HG02610 (cell line): ENCODE data around the gene BICD1.
"Not testable (repeated sequence)": the region's sequence is repeated elsewhere in the genome, so short reads cannot be mapped to it uniquely, and the experiment has no call there.

Experiments
- ATAC-seq: cut with Tn5 transposase; IDR thresholded peaks from one replicate; pipeline ENCODE4 v1.9.1; 2021; ENCODE audit warnings: mild to moderate bottlenecking, moderate library complexity; ENCODE audit not compliant: unreplicated experiment

BICD1 gene

DNA sequence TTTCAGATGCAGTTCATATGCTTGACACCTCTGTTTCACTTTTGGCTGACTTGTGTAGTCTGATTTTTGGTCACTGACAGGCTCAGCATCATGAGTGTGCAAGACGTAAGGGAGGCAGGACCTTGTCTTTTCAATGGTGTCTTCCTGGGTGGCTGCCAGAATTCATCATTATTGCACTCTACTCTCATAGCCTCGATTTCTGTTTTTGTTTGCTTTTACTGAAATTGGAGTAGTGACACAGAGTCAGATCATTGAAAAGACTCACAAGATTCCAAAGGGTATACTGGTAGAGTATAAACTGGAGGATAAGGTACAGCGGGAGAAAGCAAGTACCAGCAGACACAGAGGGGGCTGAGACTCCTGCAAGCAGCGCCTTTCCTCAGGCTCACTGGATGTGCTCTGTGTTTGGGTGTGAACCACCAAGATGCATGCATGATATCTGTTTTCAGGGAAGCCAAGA lies 166.4 kb downstream of the BICD1 start:
- peak; percentile 69 for ATAC-seq

DNA sequence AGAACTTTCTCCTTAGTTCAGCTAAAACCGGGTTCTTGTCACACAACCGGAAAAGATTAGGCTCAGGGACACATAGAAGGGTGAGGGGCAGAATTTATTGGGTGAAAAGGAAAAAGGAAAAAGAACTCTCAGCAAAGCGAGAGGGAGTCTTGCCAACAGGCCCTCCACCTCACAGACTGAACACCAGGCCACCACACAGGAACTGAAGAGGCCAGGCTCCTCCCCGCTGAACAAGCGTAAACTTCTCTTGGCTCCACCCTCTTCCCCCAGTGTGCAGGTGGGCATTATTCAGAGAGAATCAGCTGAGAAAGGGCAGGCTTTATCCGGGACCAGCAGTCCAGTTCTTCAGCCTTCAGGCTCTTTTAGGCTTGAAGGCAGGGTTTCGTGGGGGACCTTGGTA lies 167.1 kb downstream of the BICD1 start:
- ATAC-seq = peak; percentile 88

DNA sequence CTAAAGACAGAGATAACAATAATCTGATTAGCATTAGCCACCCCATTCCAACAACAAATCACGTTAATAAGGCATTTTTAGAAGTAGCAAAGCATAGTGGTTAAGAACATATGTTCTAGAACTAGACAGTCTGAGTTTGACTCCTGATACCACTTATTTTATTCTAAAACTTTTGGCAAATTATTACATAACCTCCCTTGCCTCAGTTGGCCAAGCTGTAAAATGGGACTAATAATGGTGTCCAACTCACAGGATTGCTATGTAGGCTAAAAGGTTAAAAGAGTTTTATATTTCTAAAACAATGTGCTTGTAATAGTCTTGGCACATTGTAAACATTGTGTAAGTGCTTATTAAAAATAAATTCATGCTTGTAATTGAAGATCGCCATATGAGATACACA lies 168.0 kb downstream of the BICD1 start:
- ATAC-seq = no peak

DNA sequence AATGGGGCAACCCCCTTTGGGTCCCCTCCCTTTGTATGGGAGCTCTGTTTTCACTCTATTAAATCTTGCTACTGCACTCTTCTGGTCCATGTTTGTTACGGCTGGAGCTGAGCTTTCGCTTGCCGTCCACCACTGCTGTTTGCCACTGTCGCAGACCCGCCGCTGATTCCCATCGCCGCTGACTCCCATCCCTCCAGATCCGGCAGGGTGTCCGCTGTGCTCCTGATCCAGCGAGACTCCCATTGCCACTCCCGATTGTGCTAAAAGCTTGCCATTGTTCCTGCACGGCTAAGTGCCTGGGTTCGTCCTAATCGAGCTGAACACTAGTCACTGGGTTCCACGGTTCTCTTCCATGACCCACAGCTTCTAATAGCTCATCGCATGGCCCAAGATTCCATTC lies 168.9 kb downstream of the BICD1 start:
- not testable (repeated sequence) for ATAC-seq

DNA sequence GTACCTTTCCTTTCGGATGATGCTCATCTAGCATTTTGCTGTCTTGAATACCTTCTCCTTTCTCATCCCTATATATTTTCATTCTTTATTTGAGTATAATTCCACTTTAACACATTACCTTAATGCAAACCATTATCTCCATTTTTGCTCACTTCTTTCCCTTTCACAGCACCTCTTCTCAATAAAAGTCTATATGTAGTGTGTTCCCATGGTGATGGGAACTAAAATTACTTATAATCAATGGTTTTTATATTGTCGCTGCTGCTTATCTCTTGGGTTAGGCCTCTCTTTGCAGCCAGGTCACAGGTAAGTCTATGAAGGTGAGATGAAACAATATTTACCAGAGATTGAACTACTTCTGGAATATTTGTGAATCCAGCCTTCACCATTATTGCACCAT lies 171.1 kb downstream of the BICD1 start:
- no peak for ATAC-seq

DNA sequence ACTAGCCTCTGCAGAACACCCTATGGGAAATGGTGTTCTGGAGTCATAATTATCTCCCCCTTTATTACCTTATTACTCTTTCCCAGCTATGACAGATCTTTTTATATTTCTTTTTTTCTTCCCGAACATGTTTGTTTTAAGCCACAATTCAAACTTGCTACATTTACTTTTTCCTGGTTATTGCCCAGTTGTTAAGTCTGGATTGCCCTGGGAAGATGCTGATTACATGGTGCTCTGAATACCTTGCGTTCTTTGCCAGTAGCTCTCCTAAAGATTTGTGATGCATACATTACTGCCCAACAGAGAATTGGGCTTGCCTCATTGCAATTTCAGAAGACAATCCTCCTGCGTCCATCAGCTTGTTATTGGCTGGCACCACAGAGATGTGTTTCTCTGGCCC lies 174.5 kb downstream of the BICD1 start:
- no peak for ATAC-seq

DNA sequence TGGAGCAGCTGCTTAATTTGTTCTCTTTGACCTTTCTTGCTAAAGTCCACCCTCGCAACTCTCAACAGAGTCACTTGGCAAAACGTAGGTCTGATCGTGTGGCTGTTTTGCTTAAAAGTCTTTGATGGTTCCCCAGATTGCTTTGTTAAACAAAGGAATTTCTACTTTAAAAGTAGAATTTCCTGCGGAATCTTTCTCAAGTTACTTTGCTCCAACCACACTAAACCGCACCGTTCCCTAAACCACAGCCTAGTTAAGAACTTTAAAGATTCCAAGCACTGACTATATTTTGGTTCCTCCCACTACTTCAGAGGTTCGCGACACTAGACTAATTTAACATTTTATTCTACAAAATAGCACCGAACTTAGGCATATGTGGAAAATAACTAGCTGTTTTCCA lies 177.9 kb downstream of the BICD1 start:
- no peak for ATAC-seq

DNA sequence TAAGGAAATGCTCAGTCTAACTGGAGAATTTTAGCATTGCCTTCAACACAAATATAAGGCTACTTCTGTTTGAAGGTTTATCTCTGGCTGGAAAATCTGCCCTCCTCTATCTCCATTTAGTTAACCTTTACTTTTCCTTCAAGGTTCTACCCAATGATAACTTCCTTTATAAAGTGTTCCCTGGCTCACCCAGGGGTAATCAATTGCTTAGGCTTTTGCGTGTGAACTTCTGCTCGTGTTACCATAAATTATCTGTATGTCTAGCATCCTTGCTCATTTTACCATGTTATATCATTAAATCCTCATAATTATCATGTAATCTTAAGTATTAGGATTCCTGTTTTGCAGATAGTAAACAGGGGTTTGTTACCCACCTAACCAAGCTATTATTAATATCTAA lies 178.4 kb downstream of the BICD1 start:
- no peak for ATAC-seq

DNA sequence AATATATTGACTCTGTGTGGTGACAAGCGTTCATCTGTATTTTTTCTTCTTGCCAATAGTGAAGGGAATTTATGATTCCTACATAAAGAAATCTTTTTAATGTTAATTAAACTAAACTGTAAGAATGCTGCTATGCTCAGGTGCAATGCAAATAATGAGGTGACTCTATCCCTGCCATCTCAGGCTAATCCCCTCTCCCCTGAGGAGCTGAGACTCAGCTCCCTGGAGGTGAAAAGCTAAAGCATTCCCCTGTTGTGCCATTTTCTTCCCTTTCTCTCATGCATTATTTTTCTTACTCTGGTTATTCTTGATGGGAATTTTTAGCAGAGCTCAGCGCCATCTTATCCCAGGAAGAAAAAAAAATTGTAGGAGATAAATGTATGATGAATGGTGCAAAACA lies 178.8 kb downstream of the BICD1 start:
- ATAC-seq = no peak

DNA sequence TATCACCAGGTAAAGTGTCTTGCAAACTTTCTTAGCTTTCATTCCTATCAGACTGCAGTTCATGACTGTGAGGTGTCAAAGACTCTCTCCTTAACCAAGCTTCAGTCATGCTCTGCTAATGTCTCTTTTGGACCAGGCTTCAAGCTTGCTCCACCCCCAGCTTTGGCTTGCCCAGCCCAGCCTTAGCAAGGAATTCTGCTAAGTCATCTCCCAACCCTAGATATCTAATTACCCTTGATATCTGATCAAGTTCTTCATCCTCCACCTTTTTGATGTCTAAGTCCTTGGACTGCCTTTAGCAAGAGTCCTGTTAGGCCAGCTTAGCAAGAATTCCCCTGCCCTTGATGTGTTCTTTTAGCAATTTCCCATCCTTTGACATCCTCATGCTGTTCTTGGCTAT lies 183.8 kb downstream of the BICD1 start:
- ATAC-seq = no peak

DNA sequence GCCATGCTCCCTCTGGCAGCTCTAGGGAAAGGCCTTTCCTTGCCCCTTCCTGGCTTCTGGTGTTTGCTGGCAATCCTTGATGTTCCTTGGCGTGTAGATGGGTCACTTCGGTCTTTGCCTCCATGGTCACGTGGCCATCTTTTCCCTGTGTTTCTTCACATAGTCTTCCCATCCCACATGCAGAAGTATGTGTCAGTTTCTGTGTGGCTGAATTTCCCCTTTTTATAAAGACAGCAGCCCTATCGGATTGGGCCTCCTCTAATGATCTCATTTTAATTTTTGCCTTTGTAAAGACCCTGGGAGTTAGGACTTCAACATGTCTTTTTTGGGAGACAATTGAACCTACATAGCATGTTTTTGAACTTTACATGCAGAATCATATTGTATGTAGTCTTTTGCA lies 185.5 kb downstream of the BICD1 start:
- ATAC-seq = no peak

DNA sequence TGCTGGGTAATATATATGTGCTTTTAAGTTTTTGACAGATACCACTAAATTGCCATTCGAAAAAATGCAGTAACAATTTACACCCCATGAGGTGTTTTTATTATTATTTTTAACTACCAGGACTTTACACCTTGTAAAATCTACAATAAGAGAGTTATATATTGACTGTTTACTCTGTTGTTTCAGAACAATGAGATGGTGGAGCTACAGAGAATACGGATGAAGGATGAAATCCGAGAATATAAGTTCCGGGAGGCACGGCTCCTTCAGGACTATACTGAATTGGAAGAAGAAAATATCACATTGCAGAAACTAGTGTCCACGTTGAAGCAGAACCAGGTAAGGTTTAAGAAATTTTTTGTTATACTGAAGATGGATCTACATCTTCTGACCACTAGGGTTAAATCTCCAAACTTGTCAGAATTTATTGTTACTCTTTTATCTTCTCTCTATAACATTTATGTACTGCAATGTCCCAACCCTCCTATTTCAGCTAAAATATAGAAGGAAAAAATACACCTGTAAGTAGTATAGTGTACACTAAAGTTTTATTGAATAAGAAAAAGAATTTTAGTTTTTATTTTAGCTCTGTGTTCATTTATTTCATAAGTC lies 187.3 kb downstream of the BICD1 start:
- no peak for ATAC-seq

DNA sequence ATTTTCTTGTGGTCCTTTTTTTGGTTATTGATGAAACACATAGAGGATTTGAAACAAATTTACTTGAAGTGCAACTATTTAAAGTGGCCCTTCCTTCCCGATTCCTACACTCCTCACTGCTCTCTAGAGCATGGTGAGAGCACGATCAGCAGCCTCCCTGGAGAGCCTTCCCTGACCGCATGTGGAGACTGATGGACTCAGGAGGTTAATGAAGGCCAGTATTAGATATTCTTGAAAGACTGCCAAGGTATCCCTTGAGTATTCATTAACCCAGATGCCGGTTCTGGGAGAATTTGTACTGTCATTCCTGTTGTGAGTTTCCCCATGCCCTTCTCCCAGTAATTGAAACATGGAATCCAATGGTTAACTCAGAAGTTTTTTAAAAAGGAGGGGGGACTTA lies 189.9 kb downstream of the BICD1 start:
- no peak for ATAC-seq

DNA sequence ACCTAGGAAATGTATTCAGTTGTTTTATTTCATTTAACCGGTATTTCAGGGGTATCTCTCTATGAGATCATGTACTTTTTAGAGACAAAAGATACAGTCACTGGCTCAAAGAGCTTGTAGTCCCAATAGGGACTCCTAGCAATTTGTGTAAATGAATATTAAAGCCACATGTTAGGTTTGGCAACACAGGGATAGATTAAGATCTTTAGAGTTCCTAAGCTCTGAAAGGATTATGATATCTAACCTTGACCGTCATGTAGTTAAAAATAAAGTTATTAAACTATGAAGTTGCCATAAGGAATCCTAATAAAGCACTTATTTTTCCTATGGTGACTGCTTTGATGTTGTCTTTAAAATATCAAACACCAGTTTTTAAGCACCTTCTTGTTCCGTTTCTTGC lies 192.3 kb downstream of the BICD1 start:
- no peak for ATAC-seq

DNA sequence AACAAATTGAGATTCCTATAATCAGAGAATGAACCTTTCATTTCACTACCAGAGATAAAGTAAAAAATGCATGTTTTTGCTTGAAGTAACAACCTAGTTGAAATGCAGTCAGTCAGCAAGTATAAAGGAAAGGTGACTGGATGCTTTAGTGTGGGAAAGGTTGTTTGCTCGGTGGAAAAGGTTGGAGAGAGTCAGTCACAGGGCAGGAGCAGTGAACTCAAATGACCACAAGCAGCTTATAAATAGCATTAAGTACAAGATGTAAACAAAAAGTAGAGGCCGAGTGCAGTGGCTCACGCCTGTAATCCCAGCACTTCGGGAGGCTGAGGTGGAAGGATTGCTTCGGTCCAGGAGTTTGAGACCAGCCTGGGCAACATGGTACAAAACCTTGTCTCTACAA lies 194.6 kb downstream of the BICD1 start:
- ATAC-seq = no peak

DNA sequence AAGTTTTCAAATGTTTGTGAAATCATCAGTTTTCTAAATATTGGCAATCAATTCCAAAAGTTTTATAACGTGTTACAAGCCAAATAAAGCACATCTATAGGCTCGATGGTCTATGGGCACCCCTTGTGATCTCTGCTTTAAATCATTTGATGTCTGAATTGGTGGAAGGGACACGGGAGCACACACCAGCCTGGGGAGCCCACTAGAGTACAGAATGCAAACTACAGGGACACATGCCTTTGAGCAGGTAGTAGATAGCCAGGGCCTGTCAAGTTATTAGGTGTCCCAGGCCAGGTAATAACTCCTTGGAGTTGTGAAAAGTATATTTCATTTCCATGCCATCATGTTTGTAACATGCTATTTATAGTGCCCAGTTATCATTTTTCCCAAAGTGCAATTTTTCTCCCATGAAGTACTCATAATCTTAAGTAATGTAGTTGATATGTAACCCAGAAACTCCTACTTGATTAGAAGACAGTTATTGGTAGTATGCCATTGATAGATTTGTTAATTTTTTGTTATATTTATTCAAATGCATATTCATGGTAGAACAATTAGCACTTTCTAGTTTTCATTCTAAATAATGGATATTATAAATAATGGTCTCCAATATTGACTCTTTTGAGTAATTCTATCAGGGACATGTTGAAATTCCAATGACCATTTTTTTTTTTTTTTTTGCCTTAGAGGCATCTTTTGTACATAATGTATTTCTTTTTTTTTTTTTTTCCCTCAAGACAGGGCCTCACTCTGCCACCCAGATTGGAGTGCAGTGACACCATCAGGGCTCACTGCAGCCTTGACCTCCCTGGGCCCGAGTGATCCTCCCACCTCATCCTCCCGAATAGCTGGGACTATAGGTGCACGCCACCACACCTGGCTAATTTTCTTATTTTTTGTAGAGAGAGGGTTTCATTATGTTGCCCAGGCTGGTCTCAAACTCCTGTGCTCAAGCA lies 195.8 kb downstream of the BICD1 start:
- peak; percentile 90 for ATAC-seq

DNA sequence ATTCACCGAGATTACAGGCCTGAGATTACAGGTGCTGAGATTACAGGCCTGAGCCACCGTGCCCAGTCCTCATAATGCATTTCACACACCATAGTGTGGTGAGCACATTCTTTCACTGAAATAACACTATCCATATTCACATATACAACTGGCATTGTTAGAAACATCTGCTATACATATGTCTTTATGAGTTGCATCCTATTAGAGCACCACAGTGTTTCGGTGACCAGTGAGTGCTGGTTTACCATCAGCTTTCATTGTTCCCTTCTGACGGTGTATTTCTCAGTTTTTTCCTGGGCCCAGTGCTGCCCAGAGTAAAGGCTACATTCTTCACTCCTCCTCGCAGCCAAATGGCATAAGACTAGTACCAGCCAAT lies 196.5 kb downstream of the BICD1 start:
- no peak for ATAC-seq

DNA sequence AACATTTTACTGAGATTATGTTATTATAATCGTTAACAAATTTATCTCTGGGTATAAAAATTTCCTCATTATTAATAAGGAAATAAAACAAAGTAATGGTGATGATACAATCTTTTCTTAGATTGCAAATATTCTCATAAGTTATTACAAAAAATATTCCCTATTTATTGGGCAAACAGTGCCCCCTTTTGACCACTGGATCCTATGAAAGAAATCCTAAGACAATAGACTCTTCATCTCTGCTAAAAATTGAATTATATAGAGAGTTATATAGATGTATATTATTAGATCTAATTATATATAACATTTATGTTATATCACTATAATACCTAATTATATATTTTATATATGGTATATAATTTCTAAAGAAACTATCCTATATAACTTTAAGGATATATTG lies 198.5 kb downstream of the BICD1 start:
- ATAC-seq = no peak

DNA sequence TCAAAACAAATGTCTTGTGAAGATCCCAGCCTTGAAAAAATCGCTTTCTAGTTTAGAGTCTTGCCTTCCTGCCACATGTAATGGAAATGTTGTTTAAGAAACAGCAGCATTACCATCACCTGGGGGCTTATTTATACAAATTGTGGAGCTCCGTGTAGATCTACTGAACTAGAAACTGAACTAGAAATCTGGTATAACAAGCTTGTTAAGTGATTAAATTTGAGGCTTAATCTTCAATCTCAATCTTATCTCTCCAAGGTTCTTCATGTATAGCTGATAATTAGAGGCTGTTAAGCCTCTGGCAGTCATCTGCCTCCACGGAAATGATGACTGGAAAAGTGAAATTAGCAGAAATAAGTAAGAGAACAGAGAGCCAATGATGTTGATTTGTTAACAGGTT lies 200.7 kb downstream of the BICD1 start:
- ATAC-seq = no peak

DNA sequence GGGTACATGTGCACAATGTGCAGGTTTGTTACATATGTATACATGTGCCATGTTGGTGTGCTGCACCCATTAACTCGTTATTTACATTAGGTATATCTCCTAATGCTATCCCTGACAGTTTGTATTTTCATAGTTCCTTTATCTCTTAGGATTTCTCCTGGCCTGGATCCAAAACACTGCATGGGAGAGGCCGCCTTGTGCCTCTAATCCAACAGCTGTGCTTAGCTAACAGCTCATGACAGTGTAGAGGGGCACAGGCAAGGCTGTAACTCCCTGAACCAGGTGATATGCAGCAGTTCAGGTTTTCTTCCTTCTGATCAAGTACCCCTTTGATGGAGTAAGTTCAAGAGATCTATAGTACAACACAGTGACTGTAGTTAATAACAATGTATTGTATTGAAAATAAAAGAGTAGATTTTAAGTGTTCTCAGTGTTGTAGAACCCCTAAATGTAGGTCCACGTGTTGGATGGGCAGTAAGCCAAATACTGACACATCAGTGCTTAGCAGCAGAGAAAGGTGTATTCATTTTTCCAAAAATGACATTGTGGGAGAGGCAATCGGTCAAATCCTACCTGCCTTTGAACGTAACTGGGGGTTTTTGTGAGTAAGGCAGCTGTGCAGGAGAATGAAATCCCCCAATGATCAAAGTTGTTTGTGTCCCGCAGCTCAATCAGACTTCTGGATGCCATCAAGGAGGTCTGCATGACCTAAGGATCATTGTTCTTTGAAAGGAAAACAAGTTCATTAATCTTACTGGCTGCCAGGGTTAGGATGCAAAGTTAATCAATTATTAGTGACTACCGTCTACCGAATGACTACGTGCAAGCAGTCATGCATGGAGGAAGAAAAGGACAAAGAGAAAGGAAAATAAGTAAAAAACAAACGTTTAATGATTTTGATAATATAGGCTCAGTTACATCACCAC lies 203.4 kb downstream of the BICD1 start:
- ATAC-seq = no peak

DNA sequence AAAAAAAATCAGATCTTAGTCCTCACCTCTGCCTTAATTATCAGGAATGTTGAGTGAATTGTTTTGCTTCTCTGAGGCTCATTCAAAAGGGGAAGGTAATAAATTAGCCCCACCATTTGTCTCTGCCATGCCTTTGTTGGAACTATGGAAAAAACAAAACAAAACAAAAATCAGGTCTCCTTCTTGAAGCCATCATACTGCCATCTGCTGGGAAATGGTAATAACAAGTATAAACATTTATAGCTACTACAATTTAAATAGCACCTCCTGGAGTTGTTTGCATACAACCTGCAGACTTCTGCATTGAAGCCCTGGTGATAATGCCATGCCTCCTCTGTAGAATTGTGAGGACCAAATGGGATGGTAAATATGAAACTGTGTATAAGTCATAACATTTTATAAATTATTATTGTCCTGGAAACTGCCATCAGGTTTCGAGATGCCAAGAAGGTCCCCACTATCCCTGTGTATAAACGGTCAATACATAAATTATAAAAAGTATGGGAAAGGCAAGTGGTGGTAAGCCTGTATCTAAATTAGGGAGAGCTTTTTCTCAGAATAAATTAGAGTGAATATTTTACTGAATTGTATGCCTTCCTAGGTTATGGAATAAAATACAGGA lies 205.5 kb downstream of the BICD1 start:
- no peak for ATAC-seq
